HEK293T (cell line): Measurements from ENCODE around the gene TSEN54.

Source experiments
- CTCF ChIA-PET: fragments of 350-600 bp; formaldehyde crosslinking; extraction: SDS; loops from one replicate; lab custom pipeline; 2021; ENCODE audit warnings: antibody characterized with exemption, inconsistent platforms; lab: Yijun Ruan, JAX
- POLR2A ChIA-PET: fragments of 350-600 bp; formaldehyde crosslinking; extraction: SDS; loops from one replicate; lab custom pipeline; 2020; ENCODE audit warnings: antibody characterized with exemption, inconsistent platforms; lab: Yijun Ruan, JAX
- DNase-seq: peaks from one replicate; pipeline ENCODE4 v3.0.0; 2012; ENCODE audit warnings: mixed read lengths; ENCODE audit errors: extremely low spot score
- ARNT ChIP-seq: fragments of 450-650 bp; IDR thresholded peaks from 2 replicates; pipeline ENCODE4 v1.6.1; 2017; ENCODE audit warnings: mild to moderate bottlenecking
- BHLHE40 ChIP-seq: fragments of 450-650 bp; IDR thresholded peaks from 2 replicates; pipeline ENCODE4 v1.6.1; 2016; ENCODE audit warnings: mild to moderate bottlenecking, moderate library complexity, borderline replicate concordance
- CTBP1 ChIP-seq: fragments of 450-650 bp; IDR thresholded peaks from 2 replicates; pipeline ENCODE4 v1.6.1; 2016; ENCODE audit warnings: borderline replicate concordance
- ELF4 ChIP-seq: fragments of 450-650 bp; IDR thresholded peaks from 2 replicates; pipeline ENCODE4 v1.6.1; 2017; ENCODE audit warnings: antibody characterized with exemption
- FOXA1 ChIP-seq: fragments of 450-650 bp; IDR thresholded peaks from 2 replicates; pipeline ENCODE4 v1.6.1; 2016; ENCODE audit warnings: mild to moderate bottlenecking
- FOXK2 ChIP-seq: fragments of 450-650 bp; IDR thresholded peaks from 2 replicates; pipeline ENCODE4 v1.6.1; 2016; ENCODE audit warnings: mild to moderate bottlenecking
- FOXM1 ChIP-seq: fragments of 450-650 bp; IDR thresholded peaks from 2 replicates; pipeline ENCODE4 v1.6.1; 2017; ENCODE audit warnings: mild to moderate bottlenecking, borderline replicate concordance
- HDGF ChIP-seq: fragments of 450-650 bp; IDR thresholded peaks from 2 replicates; pipeline ENCODE4 v1.6.1; 2017; ENCODE audit warnings: antibody characterized with exemption, borderline replicate concordance
- L3MBTL2 ChIP-seq: fragments of 450-650 bp; conservative IDR thresholded peaks from 2 replicates; pipeline ENCODE4 v1.6.1; 2016; ENCODE audit warnings: mild to moderate bottlenecking
- LEF1 ChIP-seq: fragments of 450-650 bp; IDR thresholded peaks from 2 replicates; pipeline ENCODE4 v1.6.1; 2017; ENCODE audit warnings: mild to moderate bottlenecking, borderline replicate concordance
- NFRKB ChIP-seq: fragments of 450-650 bp; IDR thresholded peaks from 2 replicates; pipeline ENCODE4 v1.6.1; 2016; ENCODE audit warnings: mild to moderate bottlenecking, moderate library complexity
- SP1 ChIP-seq: fragments of 450-650 bp; IDR thresholded peaks from 2 replicates; pipeline ENCODE4 v1.6.1; 2017
- SUZ12 ChIP-seq: fragments of 450-650 bp; IDR thresholded peaks from 2 replicates; pipeline ENCODE4 v1.6.1; 2016; ENCODE audit warnings: mild to moderate bottlenecking
- TARDBP ChIP-seq: fragments of 450-650 bp; IDR thresholded peaks from 2 replicates; pipeline ENCODE4 v1.6.1; 2016
- ZNF384 ChIP-seq: fragments of 450-650 bp; IDR thresholded peaks from 2 replicates; pipeline ENCODE4 v1.6.1; 2016
- TF ChIP-seq, protein P1 (sequence below): fragments of 450-650 bp; IDR thresholded peaks from 2 replicates; pipeline ENCODE4 v1.6.1; 2016

TSEN54 gene

DNA sequence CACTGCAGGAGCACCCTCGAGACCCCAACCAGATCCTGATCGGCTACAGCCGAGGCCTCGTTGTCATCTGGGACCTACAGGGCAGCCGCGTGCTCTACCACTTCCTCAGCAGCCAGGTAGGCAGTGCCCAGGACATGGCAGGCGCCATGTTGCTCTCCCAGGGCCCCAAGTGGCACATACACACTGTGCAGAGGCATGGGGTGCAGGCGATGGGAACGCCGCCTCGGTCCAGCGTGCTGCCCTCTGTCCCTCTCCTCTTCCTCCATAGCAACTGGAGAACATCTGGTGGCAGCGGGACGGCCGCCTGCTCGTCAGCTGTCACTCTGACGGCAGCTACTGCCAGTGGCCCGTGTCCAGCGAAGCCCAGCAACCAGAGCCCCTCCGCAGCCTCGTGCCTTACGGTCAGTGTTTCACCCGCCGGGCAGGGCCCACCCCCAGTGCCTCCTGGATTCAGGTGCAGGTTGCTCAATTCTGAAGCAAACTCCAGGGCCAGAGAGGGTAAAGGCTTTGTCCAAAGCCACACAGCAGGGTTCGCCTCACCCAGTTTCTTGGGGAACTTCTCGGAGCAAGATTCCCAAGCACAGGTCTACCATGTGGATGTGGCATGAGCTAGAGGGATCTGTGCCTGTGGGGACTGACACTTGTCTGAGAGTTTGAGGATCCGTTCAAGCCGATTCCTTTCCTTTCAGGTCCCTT lies 46.9 kb downstream of the TSEN54 start:
- POLR2A ChIA-PET: no interaction called here
- DNase-seq: no peak
- no peak for TF ChIP-seq ZNF384
- TF ChIP-seq NFRKB: no peak
- no peak for TF ChIP-seq HDGF
- no peak for TF ChIP-seq LEF1
- TF ChIP-seq, protein P1, sequence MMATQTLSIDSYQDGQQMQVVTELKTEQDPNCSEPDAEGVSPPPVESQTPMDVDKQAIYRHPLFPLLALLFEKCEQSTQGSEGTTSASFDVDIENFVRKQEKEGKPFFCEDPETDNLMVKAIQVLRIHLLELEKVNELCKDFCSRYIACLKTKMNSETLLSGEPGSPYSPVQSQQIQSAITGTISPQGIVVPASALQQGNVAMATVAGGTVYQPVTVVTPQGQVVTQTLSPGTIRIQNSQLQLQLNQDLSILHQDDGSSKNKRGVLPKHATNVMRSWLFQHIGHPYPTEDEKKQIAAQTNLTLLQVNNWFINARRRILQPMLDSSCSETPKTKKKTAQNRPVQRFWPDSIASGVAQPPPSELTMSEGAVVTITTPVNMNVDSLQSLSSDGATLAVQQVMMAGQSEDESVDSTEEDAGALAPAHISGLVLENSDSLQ: no peak
- no peak for TF ChIP-seq FOXK2
- TF ChIP-seq ARNT: no peak
- no peak for TF ChIP-seq TARDBP
- CTCF ChIA-PET: no interaction called here

DNA sequence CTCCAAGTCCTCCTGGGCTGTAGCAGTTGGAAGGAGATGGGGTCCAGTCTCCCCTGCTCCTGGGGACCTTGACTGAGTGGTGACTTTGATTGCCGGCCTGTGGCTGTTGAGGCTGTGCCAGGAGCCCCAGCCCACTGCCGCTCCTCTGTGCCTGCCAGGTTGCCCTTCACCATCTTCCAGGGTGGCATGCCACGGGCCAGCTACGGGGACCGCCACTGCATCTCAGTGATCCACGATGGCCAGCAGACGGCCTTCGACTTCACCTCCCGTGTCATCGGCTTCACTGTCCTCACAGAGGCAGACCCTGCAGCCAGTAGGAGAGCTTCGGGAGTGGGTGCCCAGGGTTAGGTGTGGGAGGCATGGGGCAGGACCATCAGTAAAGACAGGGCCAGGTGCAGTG lies 47.9 kb downstream of the TSEN54 start:
- DNase-seq: no peak
- CTCF ChIA-PET: interaction anchor here (1.4 kb wide), 1 partner anchor 37 kb away, joined by 3 read pairs; no protein-coding TSS in a partner anchor
- POLR2A ChIA-PET: no interaction called here
- TF ChIP-seq BHLHE40 (no peak), NFRKB (no peak), CTBP1 (no peak), ZNF384 (no peak), SP1 (no peak), HDGF (no peak), L3MBTL2 (no peak), SUZ12 (no peak), ARNT (no peak), LEF1 (no peak), FOXA1 (no peak), FOXK2 (no peak), ELF4 (no peak), TARDBP (no peak), FOXM1 (no peak)
- TF ChIP-seq, protein P1: no peak

DNA sequence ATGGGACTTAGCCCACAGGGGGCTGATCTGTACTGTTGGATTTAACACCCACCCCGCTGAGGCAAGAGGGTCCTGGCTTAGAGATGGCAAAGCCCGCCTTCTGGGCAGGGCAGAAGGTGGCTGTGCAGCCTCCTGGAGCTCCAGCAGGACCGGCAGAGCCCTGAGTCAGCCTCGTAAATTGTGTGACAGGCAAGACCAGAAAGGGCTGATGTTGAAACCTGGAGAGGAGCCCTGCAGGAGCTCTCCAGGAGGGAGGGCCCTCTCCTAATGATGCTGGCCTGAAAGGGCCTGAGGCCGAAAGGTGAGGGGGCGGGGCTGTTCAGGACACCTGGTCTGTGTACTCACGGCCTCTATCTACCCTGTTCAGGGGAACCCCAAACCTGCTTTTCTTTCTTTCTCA lies 48.7 kb downstream of the TSEN54 start:
- TF ChIP-seq, protein P1: peak; percentile 24; the same call in 1 of the 2 replicates
- no peak for TF ChIP-seq FOXA1
- ChIA-PET CTCF (interaction anchor here (0.6 to 1.4 kb wide), 2 partner anchors 36 to 272 kb away, joined by 3 read pairs; no protein-coding TSS in a partner anchor), POLR2A (interaction anchor here (0.6 to 1.0 kb wide), 2 partner anchors 16 to 215 kb away, joined by 3 read pairs; no protein-coding TSS in a partner anchor)
- DNase-seq: no peak

DNA sequence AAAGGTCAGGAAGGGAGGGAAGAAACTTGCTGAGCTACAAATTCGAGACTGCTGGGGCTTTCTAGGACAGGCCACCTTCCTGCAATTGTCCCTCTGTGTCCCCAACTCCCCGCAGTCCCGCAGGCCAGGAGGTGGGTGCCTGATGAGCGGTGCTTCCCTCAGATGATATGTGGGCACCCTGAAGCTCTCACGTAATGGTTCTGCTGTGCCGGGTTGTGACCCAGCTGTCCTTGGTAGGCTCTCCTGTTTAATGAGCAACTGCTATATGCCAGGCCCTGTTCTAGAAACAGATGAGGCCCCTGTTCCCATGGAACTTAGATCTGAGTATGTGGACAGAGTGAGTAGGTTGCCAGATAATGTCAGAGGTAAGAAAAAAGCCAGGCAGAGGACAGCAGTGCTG lies 49.3 kb downstream of the TSEN54 start:
- ChIA-PET POLR2A (interaction anchor here (1.0 kb wide), 1 partner anchor 16 kb away, joined by 3 read pairs; no protein-coding TSS in a partner anchor), CTCF (interaction anchor here (1.4 kb wide), 1 partner anchor 36 kb away, joined by 3 read pairs; no protein-coding TSS in a partner anchor)
- TF ChIP-seq SUZ12 (no peak), ELF4 (no peak), FOXM1 (no peak), LEF1 (no peak), BHLHE40 (no peak), ZNF384 (no peak), TARDBP (no peak), L3MBTL2 (no peak), FOXK2 (no peak)
- TF ChIP-seq, protein P1: no peak
- DNase-seq: no peak

DNA sequence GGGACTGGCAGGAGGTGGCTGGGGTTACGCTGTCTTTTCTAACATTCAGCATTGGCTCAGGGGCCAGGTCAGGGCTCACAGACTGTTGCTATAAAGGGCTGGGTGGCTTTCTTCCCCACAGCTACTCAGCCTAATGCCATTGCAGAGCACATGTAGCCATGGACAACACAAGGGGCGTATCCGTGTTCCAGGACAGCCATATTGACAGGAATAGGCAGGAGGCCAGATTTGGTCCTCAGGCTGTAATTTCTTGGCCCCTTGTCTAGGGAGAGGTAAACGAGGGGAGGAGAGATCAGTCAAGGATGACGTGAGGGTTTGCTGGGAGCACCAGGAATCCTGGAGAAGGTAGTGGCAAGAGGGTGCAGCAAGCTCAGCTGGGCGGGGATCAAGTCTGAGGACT lies 50.1 kb downstream of the TSEN54 start:
- CTCF ChIA-PET: no interaction called here

More for the DNA sequence above, 50.1 kb downstream of the TSEN54 start:
- TF ChIP-seq TARDBP (no peak), BHLHE40 (no peak), SUZ12 (no peak), LEF1 (no peak), NFRKB (no peak), ARNT (no peak), HDGF (no peak), ELF4 (no peak), FOXK2 (no peak), CTBP1 (no peak), FOXM1 (no peak)
- TF ChIP-seq, protein P1: no peak
- POLR2A ChIA-PET: no interaction called here
- no peak for DNase-seq
